NCI-H2081 (cell line): ENCODE measurements around the gene CASZ1.

Source experiments
- DNase-seq, 2 experiments: peaks; one replicate each; lab custom pipeline; 2025; lab: John Stamatoyannopoulos, UW

CASZ1 gene

GRCh38 chr1:10796029-10796944 is at the start of gene CASZ1:
Gene CASZ1, minus strand, starts transcription at chr1:10796646. Its CDS starts 102,757 bp downstream, at chr1:10693889.
- peak; percentile 92 to 93 for DNase-seq

DNA sequence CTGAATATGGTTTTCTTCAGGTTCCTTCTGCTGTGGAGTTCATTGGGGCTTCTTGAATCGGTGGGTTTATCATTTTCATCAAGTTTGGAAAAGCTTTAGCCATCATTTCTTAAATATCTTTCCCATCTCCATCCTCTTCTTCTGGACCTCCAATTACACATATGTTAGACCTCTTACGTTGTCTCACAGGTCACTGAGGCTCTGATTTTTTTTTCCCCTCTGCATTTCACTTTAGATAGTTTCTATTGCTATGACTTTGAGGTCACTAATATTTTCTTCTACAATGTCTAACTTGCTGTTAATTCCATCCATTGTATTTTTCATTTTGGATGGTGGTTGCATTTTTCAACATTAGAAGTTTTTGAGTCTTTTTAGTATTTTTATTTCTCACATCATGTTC is 47.3 kb upstream of the CASZ1 start:
- DNase-seq = no peak

DNA sequence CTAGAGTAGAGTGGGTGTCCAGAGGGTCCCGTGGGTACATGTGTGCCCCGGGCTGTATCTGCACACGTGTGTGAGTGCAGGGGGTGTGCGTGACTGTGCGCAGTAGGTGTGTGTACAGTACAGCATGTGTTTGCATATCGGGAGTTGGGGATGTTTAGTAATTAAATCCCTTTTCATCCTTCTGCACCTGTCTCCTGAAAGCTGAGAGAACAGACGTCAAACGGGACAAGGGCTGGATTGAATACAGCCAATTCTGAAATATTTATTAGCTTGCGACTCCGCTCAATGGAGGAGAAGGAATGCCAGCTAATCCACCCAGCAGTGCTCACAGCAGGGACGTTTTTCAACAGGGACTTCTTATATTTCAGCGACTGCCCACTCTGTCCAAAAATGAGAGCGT is 44.7 kb upstream of the CASZ1 start:
- peak; percentile 60 to 89 for DNase-seq

DNA sequence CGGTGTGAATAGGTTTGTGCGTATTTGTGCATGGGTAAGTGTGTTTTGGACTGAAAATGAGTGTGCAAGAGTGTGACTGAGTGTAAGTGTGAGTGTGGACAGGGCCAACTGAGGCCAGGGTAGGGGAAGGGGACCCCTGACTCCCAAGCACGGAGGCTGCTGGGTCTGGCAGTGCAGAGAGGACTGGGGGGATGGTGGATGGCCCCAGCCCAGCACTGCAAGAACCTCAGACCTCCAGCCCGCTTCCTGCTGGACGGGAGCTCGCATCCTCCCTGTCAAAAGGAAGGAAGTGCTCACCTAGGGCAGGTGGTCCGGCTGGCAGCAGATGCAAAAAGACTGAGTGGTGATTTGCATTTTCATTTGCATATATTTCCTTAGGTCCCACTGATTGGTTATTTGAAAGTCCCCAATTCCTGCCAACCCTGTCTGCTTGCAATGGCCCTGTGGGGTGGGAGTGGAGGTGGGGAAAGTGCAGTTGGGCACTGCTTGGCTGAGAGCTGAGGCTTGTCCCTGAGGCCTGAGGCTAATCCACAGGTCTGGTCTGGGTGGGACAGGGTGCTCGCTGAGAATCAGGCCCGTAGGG is 42.8 kb upstream of the CASZ1 start:
- DNase-seq = peak in 1 of 2 experiments; percentile 51

GRCh38 chr1:10838541-10838940 is 42.1 kb upstream of the CASZ1 start:
- peak; percentile 90 to 96 for DNase-seq

- no peak for DNase-seq
Measured at GRCh38 chr1:10836726-10837125, 40.3 kb upstream of the CASZ1 start.

DNA sequence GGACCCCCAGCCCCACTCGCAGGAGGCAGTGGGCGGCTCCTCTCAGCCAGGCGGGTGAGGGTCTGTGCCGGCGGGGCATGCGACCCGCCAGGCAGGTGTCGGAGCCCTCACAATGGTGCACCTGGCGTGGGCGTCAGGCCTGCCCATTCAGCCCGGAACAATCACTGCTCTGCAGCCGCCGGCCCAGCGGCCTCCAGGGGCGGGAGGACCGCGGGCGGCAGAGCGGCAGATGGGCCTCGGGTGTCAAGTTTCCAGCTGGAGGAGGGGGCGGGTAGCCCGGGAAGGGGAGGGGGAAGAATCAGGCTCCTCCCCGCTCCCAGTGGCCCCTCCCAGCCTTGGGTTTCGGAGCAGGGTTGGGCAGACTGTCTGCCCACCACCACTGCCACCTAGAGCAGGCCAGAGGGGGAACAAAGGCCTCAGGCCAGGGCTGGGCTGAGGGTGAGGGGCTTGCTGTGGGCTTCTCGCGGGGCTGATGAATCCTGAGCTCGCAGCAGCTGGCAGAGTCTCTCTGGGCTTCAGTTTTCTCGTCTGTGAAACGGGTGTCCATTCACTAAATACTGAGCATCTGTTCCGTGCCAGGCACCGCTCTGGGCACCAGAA is 39.5 kb upstream of the CASZ1 start:
- peak; percentile 97 for DNase-seq

- DNase-seq = peak in 1 of 2 experiments; percentile 83
Measured at GRCh38 chr1:10835421-10835820, 39.0 kb upstream of the CASZ1 start.

DNA sequence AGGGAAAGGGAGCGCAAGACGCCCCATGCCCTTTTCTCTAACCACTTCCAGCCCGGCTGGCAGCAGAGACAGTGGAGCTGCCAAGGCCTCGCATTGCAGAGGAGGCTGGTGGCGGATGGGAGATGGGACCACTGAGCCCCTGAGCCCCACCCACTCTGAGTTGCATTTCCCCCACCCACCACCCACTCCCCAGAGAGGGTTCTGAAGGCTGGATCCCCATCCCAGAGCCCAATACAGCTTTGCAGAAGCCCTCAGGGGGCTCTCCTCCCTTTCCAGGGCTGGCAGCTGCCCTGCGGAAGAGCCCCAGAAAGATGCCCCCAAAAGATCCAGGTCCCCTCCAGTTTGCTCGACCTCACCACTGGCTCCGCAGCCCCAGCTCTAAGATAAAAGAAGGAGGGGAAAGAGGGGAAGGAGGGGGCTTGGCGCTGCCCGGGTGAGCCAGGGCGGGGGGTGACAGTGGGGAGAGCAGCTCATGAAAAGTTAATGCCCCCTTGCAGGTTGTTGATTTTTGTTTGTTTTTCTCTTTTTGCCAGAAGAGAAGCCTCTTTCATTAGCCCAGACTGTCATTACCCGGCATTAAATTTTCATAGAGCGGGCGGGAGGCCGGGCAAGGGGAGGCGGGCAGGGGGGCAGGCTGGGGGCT is 38.4 kb upstream of the CASZ1 start:
- DNase-seq = peak; percentile 79 to 87

GRCh38 chr1:10833630-10834557 is 37.4 kb upstream of the CASZ1 start:
- DNase-seq = no peak

GRCh38 chr1:10832703-10833102 is 36.3 kb upstream of the CASZ1 start:
- peak in 1 of 2 experiments; percentile 15 for DNase-seq

DNA sequence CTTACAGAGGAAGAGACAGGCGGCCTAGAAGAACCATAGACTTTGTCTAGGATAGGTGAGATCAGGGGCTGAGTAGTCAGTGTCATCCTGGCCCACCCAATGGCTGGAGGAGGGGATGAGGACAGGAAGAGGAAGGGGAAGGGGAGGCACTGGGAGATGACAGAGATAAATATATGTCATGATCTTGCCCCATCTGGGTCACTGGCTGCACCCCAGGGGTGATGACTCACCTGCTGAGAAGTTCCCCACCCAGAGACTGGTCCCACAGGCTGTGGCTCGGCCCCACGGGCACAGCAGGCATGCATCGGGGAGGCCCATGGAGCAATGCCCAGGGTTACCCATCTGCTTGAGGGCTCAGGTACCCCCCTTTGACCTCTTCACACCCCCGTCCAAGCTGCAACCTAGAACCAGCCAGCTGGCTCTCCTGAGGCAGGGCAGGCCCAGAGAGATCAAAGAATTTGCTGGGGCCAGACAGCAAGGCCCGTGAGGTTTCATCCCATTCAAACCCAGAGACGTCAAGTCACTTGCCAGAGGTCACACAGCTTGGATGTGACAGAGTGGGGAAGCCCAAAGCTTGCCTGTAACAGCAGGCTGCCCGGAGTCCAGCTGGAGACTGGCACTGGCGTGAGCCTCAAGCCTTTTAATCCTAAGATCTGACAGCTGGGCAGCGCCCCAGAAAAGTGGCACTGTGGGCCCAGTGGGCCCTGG is 34.7 kb upstream of the CASZ1 start:
- DNase-seq = no peak

- no peak for DNase-seq
Measured at GRCh38 chr1:10829965-10830515, 33.6 kb upstream of the CASZ1 start.

- DNase-seq = no peak
Measured at GRCh38 chr1:10829067-10829818, 32.8 kb upstream of the CASZ1 start.

DNA sequence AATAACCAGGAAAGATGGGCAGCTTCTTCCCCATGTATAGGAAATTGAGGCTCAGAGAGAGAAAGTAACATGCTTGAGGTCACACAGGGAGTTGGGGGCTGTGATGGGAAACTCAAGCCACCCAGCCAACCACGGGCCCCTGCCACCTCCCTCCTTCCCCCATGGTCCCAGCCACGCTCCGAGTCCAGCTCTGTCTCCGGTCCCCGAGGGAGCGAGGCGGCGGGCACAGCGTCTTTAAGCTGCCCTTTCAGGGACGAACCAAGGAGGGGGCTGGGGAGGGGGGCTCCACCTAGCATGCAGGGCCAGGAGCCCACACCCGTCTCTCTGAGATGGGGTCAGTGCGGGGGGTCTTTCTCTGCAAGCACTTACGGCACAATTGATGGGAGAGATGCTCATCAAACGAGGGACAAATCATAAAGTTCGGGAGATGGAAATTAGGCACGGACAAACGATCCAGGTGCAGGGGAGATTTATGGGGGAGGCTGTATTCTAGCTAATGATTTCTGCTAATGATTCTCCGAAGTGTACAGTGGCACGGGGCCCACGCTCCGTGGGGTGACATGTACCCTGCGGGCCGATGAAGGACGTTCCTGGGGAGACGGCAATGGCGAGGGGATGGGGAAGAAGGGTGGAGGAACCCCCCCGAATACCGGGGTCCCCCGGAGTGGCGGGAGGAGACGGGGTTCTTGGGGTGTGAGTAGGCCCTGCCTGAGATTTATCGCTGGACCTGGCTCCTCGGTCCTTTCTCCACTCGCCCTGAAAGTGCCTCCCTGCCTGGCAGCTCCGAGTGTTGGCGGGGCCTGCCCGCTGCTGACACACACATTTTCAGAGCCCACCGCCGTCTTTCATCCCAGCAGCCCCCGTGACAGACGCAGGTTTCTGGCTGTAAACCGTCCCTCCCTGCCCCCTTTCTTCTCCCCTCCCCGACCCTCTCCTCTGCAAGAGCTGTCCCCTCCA is 31.2 kb upstream of the CASZ1 start:
- DNase-seq = no peak

- DNase-seq = no peak
Measured at GRCh38 chr1:10825592-10825991, 29.1 kb upstream of the CASZ1 start.

GRCh38 chr1:10824821-10825540 is 28.5 kb upstream of the CASZ1 start:
- no peak for DNase-seq

DNA sequence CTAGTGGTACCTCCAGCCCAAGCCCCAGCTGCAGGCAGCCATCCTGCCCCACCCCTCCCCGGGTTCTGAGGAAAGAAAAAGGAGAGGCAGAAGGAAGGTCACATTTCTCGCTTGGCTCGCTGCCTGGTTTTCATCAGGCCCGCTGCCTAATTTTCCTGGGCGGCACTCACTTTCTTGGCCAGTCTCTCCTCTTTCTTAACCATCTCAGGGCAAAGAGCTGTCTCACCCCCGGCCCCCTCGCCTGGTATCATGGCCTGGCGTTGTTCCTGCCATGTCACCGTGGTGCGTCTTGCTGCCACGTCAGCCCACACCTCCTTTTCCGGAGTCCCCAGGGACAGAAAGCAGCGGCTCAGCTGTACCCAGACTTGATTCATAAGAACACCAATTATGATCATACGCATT is 26.6 kb upstream of the CASZ1 start:
- no peak for DNase-seq
